ENCODE data around the gene FOLR2.

- TF ChIP-seq POLR2AphosphoS5 (IDR thresholded peaks at IDR 0.05; ENCODE audit: low read depth, low read length) (no peak), POLR2A (IDR thresholded peaks at IDR 0.05; ENCODE audit: low read depth, low read length) (no peak), TAF1 (IDR thresholded peaks at IDR 0.05; ENCODE audit: low read depth, low read length) (no peak), POU2F2 (IDR thresholded peaks at IDR 0.05; ENCODE audit: low read depth, low read length) (no peak), PAX5 (IDR thresholded peaks at IDR 0.05; ENCODE audit: insufficient read depth, low read length, severe bottlenecking) (no peak), SPI1 (IDR thresholded peaks at IDR 0.05; ENCODE audit: low read depth, low read length) (no peak)
Observed at GRCh38 chr11:72218251-72218745, 1.7 kb downstream of the FOLR2 start.

Data from GM12891 (cell line).